Activated effector memory CD4-positive, alpha-beta T cell treated with Interleukin-2 at 50 U/mL for 16 hours (primary cell): ENCODE results near the gene SELENOM.
A peak's percentile ranks its signal among the peaks of the same experiment; 100 is the strongest.

ENCODE experiments used
- DNase-seq: peaks from one replicate; pipeline ENCODE4 v3.0.0-alpha.2; 2020

Gene SELENOM

GRCh38 chr22:31107178-31107893 lies at the start of gene SELENOM:
Gene SELENOM (minus strand): TSS chr22:31107568. CDS start chr22:31107505, 63 bp downstream.
- peak; percentile 79 for DNase-seq

GRCh38 chr22:31155422-31155821 lies 48.1 kb upstream of the SELENOM start:
- DNase-seq: no peak

GRCh38 chr22:31154975-31155374 lies 47.6 kb upstream of the SELENOM start:
- no peak for DNase-seq

GRCh38 chr22:31153357-31153756 lies 46.0 kb upstream of the SELENOM start:
- no peak for DNase-seq

- no peak for DNase-seq
These were observed 44.5 kb upstream of the SELENOM start for GRCh38 chr22:31151872-31152271.

- no peak for DNase-seq
These were observed 43.2 kb upstream of the SELENOM start for GRCh38 chr22:31150615-31151014.

- no peak for DNase-seq
These were observed 41.7 kb upstream of the SELENOM start for GRCh38 chr22:31148953-31149627.

- DNase-seq: no peak
These were observed 41.1 kb upstream of the SELENOM start for GRCh38 chr22:31148488-31148887.

- no peak for DNase-seq
These were observed 36.9 kb upstream of the SELENOM start for GRCh38 chr22:31144223-31144622.

GRCh38 chr22:31143537-31143936 lies 36.2 kb upstream of the SELENOM start:
- DNase-seq: no peak

GRCh38 chr22:31143038-31143437 lies 35.7 kb upstream of the SELENOM start:
- no peak for DNase-seq

GRCh38 chr22:31142285-31142684 lies 34.9 kb upstream of the SELENOM start:
- DNase-seq: no peak

GRCh38 chr22:31141551-31141950 lies 34.2 kb upstream of the SELENOM start:
- DNase-seq: no peak

GRCh38 chr22:31140746-31141145 lies 33.4 kb upstream of the SELENOM start:
- DNase-seq: no peak

GRCh38 chr22:31139866-31140716 lies 32.7 kb upstream of the SELENOM start, which contains the start of gene PLA2G3:
Gene PLA2G3 (minus strand): TSS chr22:31140508. CDS start chr22:31140354, 154 bp downstream.
- no peak for DNase-seq

- no peak for DNase-seq
These were observed 31.7 kb upstream of the SELENOM start for GRCh38 chr22:31139066-31139465.

- DNase-seq: no peak
These were observed 30.8 kb upstream of the SELENOM start for GRCh38 chr22:31138126-31138525.

- no peak for DNase-seq
These were observed 30.4 kb upstream of the SELENOM start for GRCh38 chr22:31137721-31138120.

GRCh38 chr22:31136711-31137110 lies 29.3 kb upstream of the SELENOM start:
- DNase-seq: no peak

- no peak for DNase-seq
These were observed 28.8 kb upstream of the SELENOM start for GRCh38 chr22:31136155-31136554.

GRCh38 chr22:31135706-31136105 lies 28.3 kb upstream of the SELENOM start:
- DNase-seq: no peak

- no peak for DNase-seq
These were observed 27.3 kb upstream of the SELENOM start for GRCh38 chr22:31134688-31135087.

GRCh38 chr22:31133911-31134310 lies 26.5 kb upstream of the SELENOM start:
- no peak for DNase-seq

GRCh38 chr22:31130873-31131272 lies 23.5 kb upstream of the SELENOM start:
- DNase-seq: no peak
